ENCODE results near the gene KRT36. TPM values are rescaled to one million over a fixed set of nuclear protein-coding genes. Genes with fewer than 3 reads are reported as not detected.

Gene KRT36
- polyA plus RNA-seq, 3 donors: 0.24 to 0.87 (median 0.25) TPM

DNA sequence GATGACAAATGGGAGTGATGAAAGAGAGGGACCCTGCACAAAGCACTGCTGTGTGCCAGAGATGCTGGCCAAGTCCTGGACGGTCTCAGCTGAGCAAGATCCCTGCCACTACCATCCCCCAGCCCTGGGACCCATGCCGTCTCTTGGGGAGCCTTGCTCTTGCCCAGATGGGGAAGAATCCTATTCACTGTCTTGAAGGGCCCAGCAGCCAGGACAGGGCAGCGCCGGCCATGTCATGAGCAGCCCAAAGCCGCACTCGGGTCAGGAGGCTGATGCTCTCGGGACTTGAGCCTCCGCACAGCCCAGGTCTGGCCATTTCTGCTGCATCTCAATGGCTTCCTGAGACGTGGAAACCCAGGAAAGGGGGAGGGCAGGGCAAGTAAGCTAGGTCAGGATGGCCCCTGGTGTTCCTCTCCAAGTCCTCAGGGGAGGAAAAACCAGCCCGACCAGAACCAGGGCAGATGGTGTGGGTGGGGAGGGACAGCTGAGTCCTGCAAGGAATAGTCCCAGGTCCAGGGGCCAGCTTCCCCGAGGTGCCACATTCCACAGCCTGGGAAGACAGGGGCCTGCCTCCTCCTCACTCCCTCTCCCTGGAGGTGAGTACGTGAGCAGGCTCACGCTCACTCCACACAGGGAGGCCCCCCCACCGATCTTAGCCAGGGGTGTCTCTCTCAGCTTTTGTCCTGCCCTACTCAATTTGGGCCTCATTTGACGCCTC is 46.2 kb upstream of the KRT36 start:
- 77% methylated on average over 13 of the region's 15 CpGs for WGBS (ENCODE audit: insufficient coverage)
- H3K27me3 Mint-ChIP-seq (ENCODE audit: low read depth in 3 of 3): peaks cover 20 to 50% (median 34%) of the 10 kb centered on the region in 3 donors
- no peak overlapping the region for H3K4me3 Mint-ChIP-seq
- Histone ChIP-seq H2AFZ (ENCODE audit: insufficient read depth, low read depth, low read length, poor library complexity, severe bottlenecking) (no peak overlapping the region), H3K27me3 (ENCODE audit: control insufficient read depth in 2 of 2, insufficient read depth in 2 of 2, low read length in 2 of 2) (peaks cover 3 to 14% of the 10 kb centered on the region in 2 donors), H3K79me2 (ENCODE audit: insufficient read depth, low read length) (no peaks in the 10 kb centered on the region), H3K4me2 (replicated peaks; ENCODE audit: extremely low read depth, low read length, poor library complexity, severe bottlenecking) (no peak overlapping the region), H3K9ac (ENCODE audit: insufficient read depth, low read length, poor library complexity, severe bottlenecking) (no peak overlapping the region), H3K27ac (ENCODE audit: low read depth in 1 of 2, low read length in 2 of 2) (no peak overlapping the region), H3K4me1 (ENCODE audit: control insufficient read depth in 1 of 2, insufficient read depth in 2 of 2, low read length in 2 of 2) (no peaks in the 10 kb centered on the region), H3K9me3 (replicated peaks in 1 of 2; ENCODE audit: control insufficient read depth in 1 of 2, insufficient read depth in 1 of 2, low read length in 2 of 2) (no peaks in the 10 kb centered on the region), H3K36me3 (replicated peaks in 1 of 2; ENCODE audit: control insufficient read depth in 1 of 2, insufficient read depth in 2 of 2, low read length in 2 of 2) (no peaks in the 10 kb centered on the region), H3K4me3 (replicated peaks in 1 of 3; ENCODE audit: low read depth in 2 of 3, low read length in 3 of 3) (no peak overlapping the region), H4K20me1 (ENCODE audit: insufficient read depth, low read length) (no peaks in the 10 kb centered on the region)
- H3K9me3 Mint-ChIP-seq: peaks cover 0 to 2% (median 0%) of the 10 kb centered on the region in 7 donors
- H3K36me3 Mint-ChIP-seq: no peaks in the 10 kb centered on the region
- no peak for DNase-seq
- H3K27ac Mint-ChIP-seq: no peak overlapping the region
- H3K4me1 Mint-ChIP-seq: no peaks in the 10 kb centered on the region
- TF ChIP-seq, protein P1, sequence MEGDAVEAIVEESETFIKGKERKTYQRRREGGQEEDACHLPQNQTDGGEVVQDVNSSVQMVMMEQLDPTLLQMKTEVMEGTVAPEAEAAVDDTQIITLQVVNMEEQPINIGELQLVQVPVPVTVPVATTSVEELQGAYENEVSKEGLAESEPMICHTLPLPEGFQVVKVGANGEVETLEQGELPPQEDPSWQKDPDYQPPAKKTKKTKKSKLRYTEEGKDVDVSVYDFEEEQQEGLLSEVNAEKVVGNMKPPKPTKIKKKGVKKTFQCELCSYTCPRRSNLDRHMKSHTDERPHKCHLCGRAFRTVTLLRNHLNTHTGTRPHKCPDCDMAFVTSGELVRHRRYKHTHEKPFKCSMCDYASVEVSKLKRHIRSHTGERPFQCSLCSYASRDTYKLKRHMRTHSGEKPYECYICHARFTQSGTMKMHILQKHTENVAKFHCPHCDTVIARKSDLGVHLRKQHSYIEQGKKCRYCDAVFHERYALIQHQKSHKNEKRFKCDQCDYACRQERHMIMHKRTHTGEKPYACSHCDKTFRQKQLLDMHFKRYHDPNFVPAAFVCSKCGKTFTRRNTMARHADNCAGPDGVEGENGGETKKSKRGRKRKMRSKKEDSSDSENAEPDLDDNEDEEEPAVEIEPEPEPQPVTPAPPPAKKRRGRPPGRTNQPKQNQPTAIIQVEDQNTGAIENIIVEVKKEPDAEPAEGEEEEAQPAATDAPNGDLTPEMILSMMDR (IDR thresholded peaks at IDR 0.05): no peak
- intact Hi-C loops (cut with micrococcal nuclease): no loop called here

DNA sequence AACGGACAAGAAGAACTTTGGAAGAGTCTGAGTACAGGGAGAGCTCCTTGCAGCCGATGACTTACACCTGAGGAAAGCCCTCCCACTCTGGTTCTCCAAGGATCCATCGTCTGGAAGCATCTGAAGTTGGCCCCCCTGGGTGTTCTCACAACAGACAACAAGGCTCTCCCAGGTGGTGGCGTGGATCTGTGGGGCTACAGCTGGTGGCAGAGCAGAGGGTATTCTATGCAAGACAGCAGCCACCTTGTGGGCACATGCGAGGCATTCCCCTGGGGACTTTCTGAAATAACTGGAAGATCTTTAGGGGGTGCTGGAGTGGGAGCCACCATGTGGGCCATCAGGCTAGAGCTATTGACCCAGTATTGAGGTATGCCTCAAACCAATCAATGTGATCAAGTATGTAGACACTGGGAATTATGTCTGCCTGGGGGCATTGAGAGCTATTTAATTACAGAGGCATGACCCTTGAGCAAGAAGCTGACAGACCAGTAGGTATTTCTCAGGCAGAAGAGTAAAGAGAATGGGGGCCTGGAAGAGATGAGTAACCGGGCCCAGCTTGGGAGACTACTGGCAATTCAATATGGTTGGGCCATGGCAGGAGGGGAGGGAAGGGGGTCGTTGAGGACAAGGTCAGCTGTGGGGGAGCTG is 45.3 kb upstream of the KRT36 start:
- no peaks in the 10 kb centered on the region for H3K79me2 ChIP-seq (ENCODE audit: insufficient read depth, low read length)
- H2AFZ ChIP-seq (ENCODE audit: insufficient read depth, low read depth, low read length, poor library complexity, severe bottlenecking): no peak overlapping the region
- H3K36me3 Mint-ChIP-seq: no peaks in the 10 kb centered on the region
- TF ChIP-seq, protein P1 (IDR thresholded peaks at IDR 0.05): no peak
- H3K27me3 Mint-ChIP-seq (ENCODE audit: low read depth in 3 of 3): peaks cover 24 to 58% (median 41%) of the 10 kb centered on the region in 3 donors
- H3K36me3 ChIP-seq (replicated peaks in 1 of 2; ENCODE audit: control insufficient read depth in 1 of 2, insufficient read depth in 2 of 2, low read length in 2 of 2): no peaks in the 10 kb centered on the region
- peaks cover 0 to 2% (median 0%) of the 10 kb centered on the region in 7 donors for H3K9me3 Mint-ChIP-seq
- H3K27ac Mint-ChIP-seq: peak overlapping the region in 1 of 7 donors; percentile 0
- intact Hi-C loops (cut with micrococcal nuclease): no loop called here
- H3K9ac ChIP-seq (ENCODE audit: insufficient read depth, low read length, poor library complexity, severe bottlenecking): no peak overlapping the region
- H3K9me3 ChIP-seq (replicated peaks in 1 of 2; ENCODE audit: control insufficient read depth in 1 of 2, insufficient read depth in 1 of 2, low read length in 2 of 2): no peaks in the 10 kb centered on the region
- H4K20me1 ChIP-seq (ENCODE audit: insufficient read depth, low read length): no peaks in the 10 kb centered on the region
- 80% methylated on average over 5 of the region's 7 CpGs for WGBS (ENCODE audit: insufficient coverage)
- no peak for DNase-seq
- H3K4me1 Mint-ChIP-seq: no peaks in the 10 kb centered on the region
- peak overlapping the region in 1 of 2 donors; percentile 21 for H3K4me3 Mint-ChIP-seq
- no peaks in the 10 kb centered on the region for H3K4me1 ChIP-seq (ENCODE audit: control insufficient read depth in 1 of 2, insufficient read depth in 2 of 2, low read length in 2 of 2)
- no peak overlapping the region for H3K4me2 ChIP-seq (replicated peaks; ENCODE audit: extremely low read depth, low read length, poor library complexity, severe bottlenecking)
- H3K27me3 ChIP-seq (ENCODE audit: control insufficient read depth in 2 of 2, insufficient read depth in 2 of 2, low read length in 2 of 2): peaks cover 10 to 23% of the 10 kb centered on the region in 2 donors
- no peak overlapping the region for H3K27ac ChIP-seq (ENCODE audit: low read depth in 1 of 2, low read length in 2 of 2)
- H3K4me3 ChIP-seq (replicated peaks in 1 of 3; ENCODE audit: low read depth in 2 of 3, low read length in 3 of 3): no peak overlapping the region

Measured in CD14-positive monocyte (primary cell).